Measurements from ENCODE around the gene GPR137B.
"Not testable (repeated sequence)": the region's sequence is repeated elsewhere in the genome, so short reads cannot be mapped to it uniquely, and the experiment has no call there.

Gene GPR137B

GRCh38 chr1:236142253-236143103 lies at the start of gene GPR137B:
GPR137B (plus strand) TSS chr1:236142539; CDS start chr1:236142623, 84 bp downstream.
- Histone ChIP-seq H3K36me3 (replicated peaks) (no peaks in the 10 kb centered on the region), H3K4me3 (ENCODE audit: low read depth, low read length) (peak within 1 kb of the TSS; percentile 86), H3K27ac (peak within 1 kb of the TSS; percentile 12), H3K27me3 (replicated peaks) (peaks cover 12% of the 10 kb centered on the region)
- TF ChIP-seq CTCF (IDR thresholded peaks at IDR 0.05; ENCODE audit: low read depth, low read length, missing control alignments), result no peak
- peak; percentile 35 for DNase-seq
- in situ Hi-C loops (cut with HindIII; ENCODE audit: low pct_ligation_motif_present, low sequenced_read_pairs), result no loop called here

GRCh38 chr1:236092899-236093298 lies 49.4 kb upstream of the GPR137B start:
- H3K27ac ChIP-seq, result no peak overlapping the region
- no peak overlapping the region for H3K4me3 ChIP-seq (ENCODE audit: low read depth, low read length)
- DNase-seq, result no peak
- H3K27me3 ChIP-seq (replicated peaks), result no peaks in the 10 kb centered on the region
- in situ Hi-C loops (cut with HindIII; ENCODE audit: low pct_ligation_motif_present, low sequenced_read_pairs), result no loop called here
- H3K36me3 ChIP-seq (replicated peaks), result no peaks in the 10 kb centered on the region
- no peak for TF ChIP-seq CTCF (IDR thresholded peaks at IDR 0.05; ENCODE audit: low read depth, low read length, missing control alignments)

GRCh38 chr1:236095705-236096520 lies 46.4 kb upstream of the GPR137B start:
- Histone ChIP-seq H3K27me3 (replicated peaks) (no peaks in the 10 kb centered on the region), H3K27ac (no peak overlapping the region), H3K4me3 (ENCODE audit: low read depth, low read length) (no peak overlapping the region), H3K36me3 (replicated peaks) (no peaks in the 10 kb centered on the region)
- no peak for DNase-seq
- in situ Hi-C loops (cut with HindIII; ENCODE audit: low pct_ligation_motif_present, low sequenced_read_pairs), result no loop called here
- TF ChIP-seq CTCF (IDR thresholded peaks at IDR 0.05; ENCODE audit: low read depth, low read length, missing control alignments), result no peak

- H3K27me3 ChIP-seq (replicated peaks); in situ Hi-C loops (cut with HindIII; ENCODE audit: low pct_ligation_motif_present, low sequenced_read_pairs); H3K36me3 ChIP-seq (replicated peaks); H3K4me3 ChIP-seq (ENCODE audit: low read depth, low read length); H3K27ac ChIP-seq: not testable (repeated sequence)
- peak; percentile 62 for DNase-seq
- peak; percentile 1 for TF ChIP-seq CTCF (IDR thresholded peaks at IDR 0.05; ENCODE audit: low read depth, low read length, missing control alignments)
These were observed 45.5 kb upstream of the GPR137B start for GRCh38 chr1:236096660-236097482.

GRCh38 chr1:236098267-236098666 lies 44.1 kb upstream of the GPR137B start:
- no peak for DNase-seq
- no peaks in the 10 kb centered on the region for H3K36me3 ChIP-seq (replicated peaks)
- in situ Hi-C loops (cut with HindIII; ENCODE audit: low pct_ligation_motif_present, low sequenced_read_pairs), result no loop called here
- no peak for TF ChIP-seq CTCF (IDR thresholded peaks at IDR 0.05; ENCODE audit: low read depth, low read length, missing control alignments)
- H3K27me3 ChIP-seq (replicated peaks), result no peaks in the 10 kb centered on the region
- H3K4me3 ChIP-seq (ENCODE audit: low read depth, low read length), result no peak overlapping the region
- H3K27ac ChIP-seq, result no peak overlapping the region

All from brain microvascular endothelial cell (primary cell).